Activated T-cell treated with anti-CD3 and anti-CD28 coated beads, Interleukin-2, amount 50 U/mL, for 24 hours (primary cell): ENCODE data around the gene IDH3B.
A peak's percentile ranks its signal among the peaks of the same experiment; 100 is the strongest.

Experiments used
- DNase-seq: peaks from one replicate; pipeline ENCODE4 v3.0.0-alpha.2; 2020
- H3K27ac Mint-ChIP-seq: 2 replicates; pipeline ENCODE4 v1.8.0; 2020; ENCODE audit warnings: mild to moderate bottlenecking, mixed read lengths
- H3K27me3 Mint-ChIP-seq: 2 replicates; pipeline ENCODE4 v1.8.0; 2020; ENCODE audit warnings: mixed read lengths
- H3K36me3 Mint-ChIP-seq: 2 replicates; pipeline ENCODE4 v1.8.0; 2020; ENCODE audit warnings: low read depth, mixed read lengths
- H3K4me1 Mint-ChIP-seq: 2 replicates; pipeline ENCODE4 v1.8.0; 2020; ENCODE audit warnings: low read depth, mixed read lengths
- H3K4me3 Mint-ChIP-seq: 2 replicates; pipeline ENCODE4 v1.8.0; 2020; ENCODE audit warnings: mild to moderate bottlenecking, moderate library complexity, mixed read lengths
- H3K9me3 Mint-ChIP-seq: 2 replicates; pipeline ENCODE4 v1.8.0; 2020; ENCODE audit warnings: mixed read lengths

IDH3B gene

GRCh38 chr20:2655331-2656116 is 8.5 kb downstream of the IDH3B start:
- Mint-ChIP-seq H3K27me3 (no peaks in the 10 kb centered on the region), H3K9me3 (no peaks in the 10 kb centered on the region), H3K27ac (peak overlapping the region; percentile 96), H3K4me1 (peaks cover 42% of the 10 kb centered on the region), H3K36me3 (peaks cover 87% of the 10 kb centered on the region), H3K4me3 (peak overlapping the region; percentile 91)
- DNase-seq: no peak

- Mint-ChIP-seq H3K36me3 (peaks cover 87% of the 10 kb centered on the region), H3K9me3 (no peaks in the 10 kb centered on the region), H3K4me1 (peaks cover 46% of the 10 kb centered on the region)
Measured at GRCh38 chr20:2654831-2655230, 9.2 kb downstream of the IDH3B start.

GRCh38 chr20:2654384-2654822 is 9.6 kb downstream of the IDH3B start:
- no peak for DNase-seq
- peak overlapping the region; percentile 96 for H3K27ac Mint-ChIP-seq
- H3K9me3 Mint-ChIP-seq: no peaks in the 10 kb centered on the region
- peaks cover 83% of the 10 kb centered on the region for H3K36me3 Mint-ChIP-seq
- H3K4me3 Mint-ChIP-seq: peak overlapping the region; percentile 91
- no peaks in the 10 kb centered on the region for H3K27me3 Mint-ChIP-seq
- peaks cover 49% of the 10 kb centered on the region for H3K4me1 Mint-ChIP-seq

More at GRCh38 chr20:2654831-2655230, 9.2 kb downstream of the IDH3B start:
- H3K27me3 Mint-ChIP-seq: no peaks in the 10 kb centered on the region
- peak overlapping the region; percentile 91 for H3K4me3 Mint-ChIP-seq
- DNase-seq: no peak
- H3K27ac Mint-ChIP-seq: peak overlapping the region; percentile 96

- Mint-ChIP-seq H3K27me3 (no peaks in the 10 kb centered on the region), H3K4me3 (peak overlapping the region; percentile 91), H3K36me3 (peaks cover 77% of the 10 kb centered on the region), H3K9me3 (no peaks in the 10 kb centered on the region), H3K4me1 (peaks cover 50% of the 10 kb centered on the region), H3K27ac (peak overlapping the region; percentile 96)
- no peak for DNase-seq
Measured at GRCh38 chr20:2653556-2654383, 10.2 kb downstream of the IDH3B start.

GRCh38 chr20:2652724-2653555 is 11.1 kb downstream of the IDH3B start:
- Mint-ChIP-seq H3K9me3 (no peaks in the 10 kb centered on the region), H3K27ac (peak overlapping the region; percentile 96), H3K4me1 (peaks cover 50% of the 10 kb centered on the region), H3K36me3 (peaks cover 68% of the 10 kb centered on the region), H3K4me3 (peak overlapping the region; percentile 91), H3K27me3 (no peaks in the 10 kb centered on the region)
- no peak for DNase-seq

- Mint-ChIP-seq H3K9me3 (no peaks in the 10 kb centered on the region), H3K36me3 (peaks cover 60% of the 10 kb centered on the region), H3K27ac (peak within 1 kb of the TSS; percentile 96), H3K4me3 (peak within 1 kb of the TSS; percentile 91), H3K4me1 (peaks cover 48% of the 10 kb centered on the region), H3K27me3 (no peaks in the 10 kb centered on the region)
- peak; percentile 99 for DNase-seq
Measured at GRCh38 chr20:2651772-2652723, 12.0 kb downstream of the IDH3B start, which contains the start of gene NOP56. NOP56 (plus strand) TSS chr20:2652632; CDS start chr20:2652661, 29 bp downstream.

- Mint-ChIP-seq H3K4me1 (peaks cover 7% of the 10 kb centered on the region), H3K27ac (no peak overlapping the region), H3K4me3 (no peak overlapping the region), H3K9me3 (no peaks in the 10 kb centered on the region), H3K27me3 (no peaks in the 10 kb centered on the region), H3K36me3 (peaks cover 18% of the 10 kb centered on the region)
- no peak for DNase-seq
Measured at GRCh38 chr20:2643708-2644107, 20.3 kb downstream of the IDH3B start.

GRCh38 chr20:2640899-2641298 is 23.1 kb downstream of the IDH3B start:
- Mint-ChIP-seq H3K27ac (no peak overlapping the region), H3K9me3 (no peaks in the 10 kb centered on the region), H3K27me3 (no peaks in the 10 kb centered on the region)

GRCh38 chr20:2640260-2640659 is 23.8 kb downstream of the IDH3B start:
- Mint-ChIP-seq H3K4me1 (peaks cover 7% of the 10 kb centered on the region), H3K27me3 (no peaks in the 10 kb centered on the region), H3K9me3 (no peaks in the 10 kb centered on the region), H3K36me3 (peaks cover 18% of the 10 kb centered on the region), H3K4me3 (no peak overlapping the region), H3K27ac (no peak overlapping the region)
- DNase-seq: no peak

More at GRCh38 chr20:2640899-2641298, 23.1 kb downstream of the IDH3B start:
- no peak for DNase-seq
- H3K4me3 Mint-ChIP-seq: no peak overlapping the region
- H3K36me3 Mint-ChIP-seq: peaks cover 18% of the 10 kb centered on the region
- H3K4me1 Mint-ChIP-seq: peaks cover 7% of the 10 kb centered on the region

GRCh38 chr20:2637246-2637645 is 26.8 kb downstream of the IDH3B start:
- H3K27me3 Mint-ChIP-seq: peaks cover 8% of the 10 kb centered on the region
- no peak for DNase-seq
- H3K36me3 Mint-ChIP-seq: peaks cover 8% of the 10 kb centered on the region
- peaks cover 7% of the 10 kb centered on the region for H3K4me1 Mint-ChIP-seq
- H3K9me3 Mint-ChIP-seq: no peaks in the 10 kb centered on the region
- no peak overlapping the region for H3K4me3 Mint-ChIP-seq
- H3K27ac Mint-ChIP-seq: no peak overlapping the region

GRCh38 chr20:2633381-2633780 is 30.6 kb downstream of the IDH3B start:
- Mint-ChIP-seq H3K27ac (no peak overlapping the region), H3K27me3 (peaks cover 24% of the 10 kb centered on the region)

GRCh38 chr20:2631228-2631627 is 32.8 kb downstream of the IDH3B start:
- Mint-ChIP-seq H3K27ac (no peak overlapping the region), H3K4me3 (no peak overlapping the region), H3K9me3 (peaks cover 5% of the 10 kb centered on the region), H3K36me3 (no peaks in the 10 kb centered on the region), H3K4me1 (no peaks in the 10 kb centered on the region), H3K27me3 (peaks cover 26% of the 10 kb centered on the region)
- DNase-seq: no peak

More at GRCh38 chr20:2633381-2633780, 30.6 kb downstream of the IDH3B start:
- Mint-ChIP-seq H3K36me3 (no peaks in the 10 kb centered on the region), H3K4me3 (no peak overlapping the region), H3K9me3 (peaks cover 2% of the 10 kb centered on the region), H3K4me1 (peaks cover 7% of the 10 kb centered on the region)
- DNase-seq: no peak

- Mint-ChIP-seq H3K9me3 (peaks cover 5% of the 10 kb centered on the region), H3K27ac (no peak overlapping the region), H3K27me3 (peaks cover 21% of the 10 kb centered on the region), H3K4me1 (no peaks in the 10 kb centered on the region), H3K4me3 (no peak overlapping the region), H3K36me3 (no peaks in the 10 kb centered on the region)
- DNase-seq: no peak
Measured at GRCh38 chr20:2626853-2627541, 37.0 kb downstream of the IDH3B start.
